Activated CD4-positive, alpha-beta T cell treated with anti-CD3 and anti-CD28 coated beads for 36 hours (primary cell): ENCODE data around the gene BASP1. TPM values are rescaled to one million over a fixed set of nuclear protein-coding genes. Genes with fewer than 3 reads are reported as not detected.

Experiments used
- ATAC-seq: fragments of 200-7000 bp; cut with Tn5 transposase; one replicate; pipeline ENCODE4 v1.10.0; 2021; ENCODE audit warnings: mild to moderate bottlenecking, moderate library complexity
- CTCF ChIA-PET: fragments of 350-600 bp; sonication (Branson Sonifier 250); formaldehyde crosslinking; loops from one replicate; lab custom pipeline; 2021; ENCODE audit warnings: antibody characterized with exemption; lab: Charles Lee
- POLR2A ChIA-PET: fragments of 350-600 bp; sonication (Branson Sonifier 250); formaldehyde crosslinking; loops from one replicate; lab custom pipeline; 2021; ENCODE audit warnings: antibody characterized with exemption, inconsistent platforms; lab: Charles Lee
- DNase-seq: peaks from one replicate; pipeline ENCODE4 v3.0.0-alpha.2; 2020
- H3K27ac Mint-ChIP-seq: one replicate; pipeline ENCODE4 v1.8.0; 2021; ENCODE audit warnings: mixed read lengths
- H3K27me3 Mint-ChIP-seq: one replicate; pipeline ENCODE4 v1.8.0; 2021; ENCODE audit warnings: mixed read lengths
- H3K36me3 Mint-ChIP-seq: one replicate; pipeline ENCODE4 v1.8.0; 2021; ENCODE audit warnings: low read depth, mixed read lengths
- H3K4me1 Mint-ChIP-seq: one replicate; pipeline ENCODE4 v1.8.0; 2021; ENCODE audit warnings: mixed read lengths
- H3K4me3 Mint-ChIP-seq: one replicate; pipeline ENCODE4 v1.8.0; 2021; ENCODE audit warnings: mild to moderate bottlenecking, moderate library complexity, mixed read lengths
- H3K9me3 Mint-ChIP-seq: one replicate; pipeline ENCODE4 v1.8.0; 2021; ENCODE audit warnings: low read depth, mixed read lengths
- intact Hi-C, 2 experiments: fragments of 100-400 bp; cut with DNase I in 1 of 2; cut with micrococcal nuclease in 1 of 2; formaldehyde crosslinking; loops; one replicate each; pipeline versions ENCODE4 v1.14.2 to v1.15.1; 2022 to 2024; cut with DNase I, micrococcal nuclease
- total RNA-seq, 2 experiments: library from RNA; stranded (reverse); gene quantifications; one replicate each; pipeline ENCODE4 v1.2.3, GENCODE V29; 2021

Gene BASP1
- total RNA-seq, 2 experiments from 2014 or later: 1.3 to 1.6 TPM

DNA sequence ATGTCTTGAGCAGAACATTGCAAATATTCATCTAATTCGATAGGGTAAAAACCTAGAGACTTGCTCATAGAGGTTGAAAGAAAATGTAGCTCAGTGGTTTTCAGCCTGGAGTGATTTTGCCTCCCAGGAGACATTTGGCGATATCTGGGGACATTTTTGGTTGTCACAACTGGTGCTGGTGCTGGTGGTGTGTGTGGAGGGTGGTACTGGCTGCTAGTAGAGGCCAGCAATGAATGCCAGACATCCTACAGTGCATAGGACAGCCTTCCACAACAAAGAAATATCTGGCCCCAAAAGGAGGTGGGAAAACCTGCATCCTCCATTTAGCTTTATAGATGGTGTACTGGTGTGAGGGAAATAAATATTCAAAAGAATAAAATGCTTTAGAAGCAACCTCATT is 2.1 kb upstream of the BASP1 start:
- Mint-ChIP-seq H3K36me3 (no peaks in the 10 kb centered on the region), H3K9me3 (no peaks in the 10 kb centered on the region), H3K4me3 (no peak overlapping the region), H3K27me3 (peaks cover 33% of the 10 kb centered on the region), H3K27ac (no peak overlapping the region), H3K4me1 (peaks cover 14% of the 10 kb centered on the region)
- POLR2A ChIA-PET: no interaction called here
- no peak for ATAC-seq
- DNase-seq: no peak
- CTCF ChIA-PET: interaction anchor here (0.7 to 3.1 kb wide), 9 partner anchors 12 to 1103 kb away, joined by 3 to 21 read pairs (median 5); no protein-coding TSS in a partner anchor
- intact Hi-C loops: no loop called here

DNA sequence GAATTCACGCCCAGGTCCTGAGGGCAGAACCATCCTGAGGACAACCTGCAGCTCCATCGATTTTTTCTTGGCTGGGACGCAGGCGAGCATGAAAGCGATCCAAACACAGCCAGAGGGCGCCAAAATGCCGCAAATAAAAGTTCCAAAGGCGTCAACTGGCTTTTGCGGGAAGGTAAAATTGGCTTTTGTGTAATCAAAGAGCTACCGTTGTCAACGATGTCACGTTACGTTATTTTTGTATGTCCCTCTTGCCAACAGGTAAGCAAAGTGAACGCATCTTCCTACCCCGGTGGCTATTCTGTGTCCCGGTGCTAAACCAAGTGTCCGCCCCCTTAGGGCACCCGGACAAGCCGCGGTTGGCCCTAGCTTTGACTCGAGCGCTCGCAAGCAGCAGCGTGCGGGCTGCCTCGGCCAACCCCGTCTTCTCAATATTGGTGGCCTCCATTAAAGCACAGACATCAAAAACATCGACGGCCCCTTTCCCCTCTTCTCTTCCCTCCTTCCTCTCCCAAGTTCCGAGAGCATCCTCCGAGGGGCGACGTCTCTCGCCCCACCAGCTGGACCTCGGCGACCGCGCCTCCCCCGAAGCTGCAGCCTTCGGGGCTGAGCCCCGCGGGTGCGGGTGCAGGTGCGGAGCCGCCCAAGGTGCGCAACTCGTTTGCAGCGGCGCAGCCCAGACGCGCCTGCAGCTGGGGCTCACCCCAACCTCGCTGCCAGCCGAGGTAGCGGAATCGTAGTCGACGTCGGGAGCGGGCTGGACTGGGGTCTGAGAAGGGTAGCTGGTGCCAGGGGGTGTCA is 1.1 kb upstream of the BASP1 start:
- ChIA-PET CTCF (interaction anchor here (0.7 to 3.1 kb wide), 16 partner anchors 13 to 1099 kb away, joined by 3 to 21 read pairs (median 3); no protein-coding TSS in a partner anchor), POLR2A (no interaction called here)
- ATAC-seq: peak; percentile 53
- peaks cover 14% of the 10 kb centered on the region for H3K4me1 Mint-ChIP-seq
- no peak overlapping the region for H3K27ac Mint-ChIP-seq
- H3K4me3 Mint-ChIP-seq: peak overlapping the region; percentile 42
- intact Hi-C loops: loop anchor here (1.0 kb wide), 3 partner anchors 1066 to 1098 kb away; no protein-coding TSS in a partner anchor
- H3K36me3 Mint-ChIP-seq: no peaks in the 10 kb centered on the region
- peak; percentile 81 for DNase-seq
- no peaks in the 10 kb centered on the region for H3K9me3 Mint-ChIP-seq
- H3K27me3 Mint-ChIP-seq: peaks cover 35% of the 10 kb centered on the region

DNA sequence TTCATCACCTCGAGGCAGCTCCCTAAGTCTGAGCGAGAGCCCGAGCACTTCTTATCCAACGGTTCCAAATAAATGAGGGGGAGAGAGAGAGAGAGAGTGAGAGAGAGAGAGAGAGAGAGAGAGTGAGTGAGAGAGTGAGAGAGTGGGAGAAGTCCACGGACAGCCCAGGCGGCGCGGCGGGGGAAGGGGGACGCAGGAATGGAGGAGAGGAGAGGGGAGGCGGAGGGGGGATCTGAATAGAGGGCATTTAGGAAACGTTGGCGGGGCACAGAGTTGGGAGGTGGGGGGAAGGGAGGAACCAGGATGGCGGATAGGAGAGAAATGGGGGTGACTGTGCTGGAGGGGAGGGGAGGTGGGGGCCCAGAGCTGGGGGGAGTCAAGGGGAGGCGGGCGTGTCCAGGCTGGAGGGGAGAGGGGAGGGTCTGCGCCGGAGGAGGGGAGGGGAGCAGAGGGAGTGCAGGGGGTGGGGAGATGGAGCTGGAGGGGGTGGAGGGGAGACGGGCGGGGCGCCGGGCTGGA is 398 bp upstream of the BASP1 start:
- intact Hi-C loops: loop anchor here (1.0 kb wide), 3 partner anchors 1065 to 1097 kb away; no protein-coding TSS in a partner anchor
- no peak for ATAC-seq
- no peak overlapping the region for H3K27ac Mint-ChIP-seq

DNA sequence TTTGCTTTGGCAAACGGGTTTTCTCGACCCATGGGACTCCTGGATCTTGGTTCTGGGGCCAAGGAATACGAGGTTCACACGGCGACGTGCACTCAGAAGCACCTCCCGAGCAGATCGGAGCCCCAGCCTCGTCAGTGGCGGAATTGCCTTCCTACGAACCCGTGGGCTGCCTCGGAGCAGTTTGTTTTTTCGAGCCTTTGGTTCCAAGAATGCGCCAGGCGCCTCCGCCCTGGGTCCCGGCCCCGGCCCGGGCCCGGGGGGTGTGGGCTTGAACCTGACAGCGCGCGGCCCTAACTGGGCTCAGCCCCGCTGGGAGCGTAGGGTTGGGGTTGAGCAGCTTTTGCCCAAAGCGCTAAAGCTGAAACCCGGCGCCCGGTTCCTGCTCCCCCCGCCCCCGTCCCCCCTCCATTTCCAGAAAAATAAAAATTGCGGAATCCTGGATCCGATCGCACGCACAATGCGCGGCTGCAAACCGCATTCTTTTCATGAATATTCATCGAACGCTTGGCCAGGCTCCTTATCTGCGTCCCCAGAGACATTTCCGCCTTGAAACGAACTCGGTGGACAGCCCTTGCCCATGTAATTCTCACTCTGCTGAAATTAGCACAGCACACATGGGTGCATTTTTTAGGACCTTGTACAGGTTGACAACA is 1.0 kb downstream of the BASP1 start:
- intact Hi-C loops: no loop called here
- H3K9me3 Mint-ChIP-seq: no peaks in the 10 kb centered on the region
- no peak overlapping the region for H3K27ac Mint-ChIP-seq
- peak; percentile 10 for DNase-seq
- ChIA-PET POLR2A (no interaction called here), CTCF (no interaction called here)
- peaks cover 41% of the 10 kb centered on the region for H3K27me3 Mint-ChIP-seq
- H3K36me3 Mint-ChIP-seq: no peaks in the 10 kb centered on the region
- ATAC-seq: no peak
- peaks cover 14% of the 10 kb centered on the region for H3K4me1 Mint-ChIP-seq
- peak overlapping the region; percentile 28 for H3K4me3 Mint-ChIP-seq

More for the DNA sequence above, 398 bp upstream of the BASP1 start:
- no peaks in the 10 kb centered on the region for H3K36me3 Mint-ChIP-seq
- H3K4me1 Mint-ChIP-seq: peaks cover 14% of the 10 kb centered on the region
- no peaks in the 10 kb centered on the region for H3K9me3 Mint-ChIP-seq
- ChIA-PET POLR2A (no interaction called here), CTCF (interaction anchor here (0.7 to 3.1 kb wide), 10 partner anchors 24 to 1099 kb away, joined by 3 to 21 read pairs (median 3); no protein-coding TSS in a partner anchor)
- H3K4me3 Mint-ChIP-seq: no peak overlapping the region
- peaks cover 35% of the 10 kb centered on the region for H3K27me3 Mint-ChIP-seq
- DNase-seq: peak; percentile 10

DNA sequence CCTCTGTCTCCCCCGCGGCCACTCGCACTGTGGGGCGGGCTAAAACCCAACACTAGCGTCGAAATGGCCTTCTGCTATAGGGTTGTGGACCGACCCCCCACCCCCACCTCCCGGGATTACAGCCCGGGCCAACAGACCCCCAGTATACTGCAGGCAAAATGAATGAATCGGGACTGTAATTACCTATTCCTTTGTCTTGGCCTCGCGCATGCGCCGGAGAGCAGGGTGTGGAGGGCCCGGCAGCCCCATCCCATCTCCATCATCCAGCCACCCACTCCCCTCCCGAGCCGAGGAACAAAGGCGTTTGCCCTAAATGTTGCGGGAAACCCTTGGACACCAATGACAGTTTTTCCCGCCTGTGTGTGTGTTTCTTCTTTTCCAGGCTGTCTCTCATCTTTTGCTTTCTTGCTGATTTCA is 1.6 kb downstream of the BASP1 start:
- DNase-seq (no peak), ATAC-seq (no peak)
- Mint-ChIP-seq H3K27me3 (peaks cover 41% of the 10 kb centered on the region), H3K4me3 (no peak overlapping the region), H3K4me1 (peaks cover 14% of the 10 kb centered on the region), H3K27ac (no peak overlapping the region), H3K9me3 (no peaks in the 10 kb centered on the region), H3K36me3 (no peaks in the 10 kb centered on the region)
- ChIA-PET POLR2A (no interaction called here), CTCF (no interaction called here)
- intact Hi-C loops: no loop called here

DNA sequence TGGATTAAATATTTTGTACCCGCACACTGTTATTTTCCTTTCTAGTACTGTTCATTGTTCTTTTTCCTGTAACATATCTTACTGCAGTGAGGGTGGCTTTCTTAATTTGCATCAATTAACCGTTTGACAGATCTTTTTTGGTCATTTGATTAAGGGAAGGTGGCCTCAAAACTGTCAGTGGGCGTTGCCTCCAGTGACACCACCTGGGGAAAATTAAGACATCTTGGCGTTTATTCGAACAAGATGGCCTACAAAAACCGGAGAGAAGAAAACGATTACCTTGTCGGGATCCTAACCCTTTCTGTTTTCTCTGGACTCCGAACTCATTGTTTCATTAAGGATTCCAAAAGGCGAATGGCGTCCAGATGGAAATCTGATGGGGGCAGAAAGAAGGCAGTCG is 2.0 kb downstream of the BASP1 start:
- ATAC-seq (no peak), DNase-seq (no peak)
- CTCF ChIA-PET: no interaction called here
- Mint-ChIP-seq H3K9me3 (no peaks in the 10 kb centered on the region), H3K36me3 (no peaks in the 10 kb centered on the region), H3K27ac (no peak overlapping the region), H3K4me3 (no peak overlapping the region), H3K27me3 (peaks cover 42% of the 10 kb centered on the region), H3K4me1 (peaks cover 14% of the 10 kb centered on the region)
- intact Hi-C loops: no loop called here
- POLR2A ChIA-PET: no interaction called here

DNA sequence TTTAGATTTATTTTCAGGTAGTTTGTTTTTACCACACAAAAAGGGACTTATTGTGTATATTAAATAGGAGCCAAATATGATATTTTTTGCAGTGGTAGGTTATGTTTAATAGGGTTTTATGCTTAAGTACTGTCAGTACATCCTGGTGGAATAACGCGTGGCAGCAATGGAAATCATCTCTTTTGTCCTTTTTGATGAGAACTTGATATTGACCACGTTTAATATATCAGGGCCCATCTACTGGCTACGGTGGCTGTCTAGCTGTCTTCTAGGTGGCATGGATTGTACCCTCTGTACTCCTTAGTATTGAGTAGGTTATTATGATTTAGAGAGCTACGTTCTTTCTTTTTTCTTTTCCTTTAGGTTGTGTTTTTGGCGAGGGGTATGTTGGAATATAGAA is 2.6 kb downstream of the BASP1 start:
- Mint-ChIP-seq H3K27me3 (peaks cover 42% of the 10 kb centered on the region), H3K9me3 (no peaks in the 10 kb centered on the region), H3K4me1 (peaks cover 14% of the 10 kb centered on the region), H3K36me3 (no peaks in the 10 kb centered on the region), H3K27ac (no peak overlapping the region), H3K4me3 (no peak overlapping the region)
- ChIA-PET POLR2A (no interaction called here), CTCF (no interaction called here)
- intact Hi-C loops: no loop called here
- ATAC-seq (no peak), DNase-seq (no peak)

DNA sequence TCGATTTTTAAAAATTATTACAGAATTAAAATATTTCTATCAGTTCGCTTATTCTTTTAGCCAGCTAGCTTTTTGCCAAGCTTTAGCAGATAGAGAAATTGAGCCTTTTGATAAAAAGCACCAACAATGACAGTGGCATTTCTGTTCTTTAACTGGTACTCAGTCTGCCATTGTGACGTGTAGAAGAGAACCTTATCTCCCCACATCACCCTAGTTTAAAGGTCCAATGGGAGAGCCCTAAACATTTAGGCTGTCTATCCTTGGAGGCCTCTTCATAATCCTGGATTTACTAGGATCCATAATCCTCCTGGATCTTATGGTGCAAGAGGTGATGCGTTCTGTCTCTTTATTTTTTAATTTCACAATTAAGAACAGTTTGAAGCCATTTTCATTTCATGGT is 3.0 kb downstream of the BASP1 start:
- Mint-ChIP-seq H3K9me3 (no peaks in the 10 kb centered on the region), H3K27me3 (peaks cover 38% of the 10 kb centered on the region), H3K4me3 (no peak overlapping the region), H3K27ac (no peak overlapping the region), H3K4me1 (peaks cover 14% of the 10 kb centered on the region), H3K36me3 (no peaks in the 10 kb centered on the region)
- ATAC-seq (no peak), DNase-seq (no peak)
- ChIA-PET POLR2A (no interaction called here), CTCF (no interaction called here)
- intact Hi-C loops: no loop called here

DNA sequence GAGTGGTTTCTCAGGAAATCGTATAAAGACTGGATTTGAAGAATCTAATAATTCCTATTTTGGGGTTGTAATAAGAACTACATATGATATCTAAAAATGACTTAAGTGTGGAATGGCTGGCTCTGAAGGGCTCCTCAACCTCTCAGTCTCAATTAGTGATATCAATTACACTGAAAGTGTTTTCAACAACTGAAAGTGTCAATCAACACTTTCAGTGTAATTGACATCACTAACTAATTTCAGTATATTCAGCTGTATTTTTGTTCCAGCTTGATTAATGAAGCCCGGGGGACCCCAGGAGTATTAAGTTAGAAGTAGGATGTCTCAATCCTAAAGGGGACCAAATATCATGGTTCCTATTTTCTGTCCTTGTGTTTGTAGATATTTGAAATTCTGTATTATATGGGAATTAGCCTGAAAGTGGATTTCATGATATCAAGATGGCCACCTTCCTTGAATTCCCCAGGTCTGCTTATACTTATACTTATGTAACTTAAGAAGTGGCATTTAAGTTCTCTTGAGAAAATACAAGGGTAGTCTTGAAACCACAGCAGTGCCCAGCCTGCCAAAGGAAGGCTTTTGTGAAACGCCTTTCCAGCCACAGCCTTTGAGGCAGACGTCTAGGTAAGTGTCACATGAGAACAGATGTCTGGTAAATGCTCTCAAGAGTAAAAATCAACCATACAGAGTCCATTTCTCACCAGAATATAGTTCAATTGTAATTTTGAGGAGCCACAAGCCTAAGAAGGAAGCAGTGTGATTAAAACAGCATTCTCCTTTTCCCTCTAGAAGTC is 4.6 kb downstream of the BASP1 start:
- intact Hi-C loops: no loop called here
- peaks cover 32% of the 10 kb centered on the region for H3K27me3 Mint-ChIP-seq
- H3K4me1 Mint-ChIP-seq: peaks cover 8% of the 10 kb centered on the region

DNA sequence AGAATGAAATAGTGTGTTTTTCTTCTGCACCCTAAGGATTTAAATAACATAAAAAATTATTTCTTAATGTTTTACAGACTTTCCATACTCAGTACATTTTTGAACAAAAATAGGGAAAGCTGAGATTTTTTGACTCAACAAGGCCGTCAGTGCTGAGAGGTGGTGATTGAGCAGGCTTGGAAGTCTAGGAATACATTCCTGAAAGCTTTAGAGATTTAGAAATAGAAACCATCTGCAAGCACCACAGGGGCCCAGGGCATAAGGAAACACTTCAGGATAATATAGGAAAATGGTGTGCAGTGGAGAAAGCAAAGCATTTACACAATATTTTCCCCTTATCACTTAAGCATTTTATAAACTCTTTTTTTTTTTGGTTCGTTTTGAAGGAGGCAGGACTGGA is 5.2 kb downstream of the BASP1 start:
- Mint-ChIP-seq H3K36me3 (no peaks in the 10 kb centered on the region), H3K4me3 (no peak overlapping the region), H3K4me1 (peaks cover 8% of the 10 kb centered on the region), H3K9me3 (no peaks in the 10 kb centered on the region), H3K27me3 (peaks cover 32% of the 10 kb centered on the region), H3K27ac (no peak overlapping the region)
- DNase-seq (no peak), ATAC-seq (no peak)
- ChIA-PET POLR2A (no interaction called here), CTCF (interaction anchor here (0.5 kb wide), 1 partner anchor 16 kb away, joined by 3 read pairs; no protein-coding TSS in a partner anchor)
- intact Hi-C loops: no loop called here

More for the DNA sequence above, 4.6 kb downstream of the BASP1 start:
- H3K4me3 Mint-ChIP-seq: no peak overlapping the region
- DNase-seq (no peak), ATAC-seq (no peak)
- no peaks in the 10 kb centered on the region for H3K36me3 Mint-ChIP-seq
- ChIA-PET CTCF (interaction anchor here (0.8 kb wide), 1 partner anchor 32 kb away, joined by 3 read pairs; no protein-coding TSS in a partner anchor), POLR2A (no interaction called here)
- H3K27ac Mint-ChIP-seq: no peak overlapping the region
- no peaks in the 10 kb centered on the region for H3K9me3 Mint-ChIP-seq
